Frontal cortex (tissue), 4 donors: ENCODE data around the gene RAD54L2. TPM values are rescaled to one million over a fixed set of nuclear protein-coding genes. Genes with fewer than 3 reads are reported as not detected.
A peak's percentile ranks its signal among the peaks of the same experiment; 100 is the strongest.
"Not testable (repeated sequence)": the region's sequence is repeated elsewhere in the genome, so short reads cannot be mapped to it uniquely, and the experiment has no call there.

Source experiments
- DNase-seq, 2 donors: peaks; one replicate each; pipeline ENCODE4 v3.0.0; 2012; ENCODE audit warnings: low spot score in 2 of 2
- FAIRE-seq: peaks from 2 replicates; lab custom pipeline; 2012; peaks lifted over from hg19 to GRCh38; lab: Jason Lieb, UNC
- total RNA-seq: library from RNA; depleted of rRNA; stranded (reverse); fragments of >200 nt; gene quantifications from one replicate; pipeline ENCODE4 v1.2.3, GENCODE V29; 2014
- donor health status: control.
- donor health status: control.
- donor health status: control.

The RAD54L2 gene
- total RNA-seq, 1 donor from 2014 or later = 23.2 TPM

GRCh38 chr3:51539291-51539941 is 897 bp downstream of the RAD54L2 start:
- no peak for FAIRE-seq

GRCh38 chr3:51542596-51542995 is 4.1 kb downstream of the RAD54L2 start:
- DNase-seq, FAIRE-seq: not testable (repeated sequence)

More at GRCh38 chr3:51539291-51539941, 897 bp downstream of the RAD54L2 start:
- DNase-seq = peak; percentile 38 to 61

- no peak for DNase-seq
These were observed 5.7 kb downstream of the RAD54L2 start for GRCh38 chr3:51544011-51544775.

GRCh38 chr3:51547274-51547673 is 8.8 kb downstream of the RAD54L2 start:
- FAIRE-seq (no peak), DNase-seq (no peak)

More at GRCh38 chr3:51544011-51544775, 5.7 kb downstream of the RAD54L2 start:
- no peak for FAIRE-seq

GRCh38 chr3:51549311-51549710 is 10.8 kb downstream of the RAD54L2 start:
- DNase-seq = no peak
- FAIRE-seq = no peak

- DNase-seq (no peak), FAIRE-seq (no peak)
These were observed 11.7 kb downstream of the RAD54L2 start for GRCh38 chr3:51550080-51550819.

- FAIRE-seq (no peak), DNase-seq (no peak)
These were observed 19.5 kb downstream of the RAD54L2 start for GRCh38 chr3:51557993-51558392.

GRCh38 chr3:51559411-51559888 is 20.9 kb downstream of the RAD54L2 start:
- DNase-seq (no peak), FAIRE-seq (no peak)

GRCh38 chr3:51559961-51560360 is 21.4 kb downstream of the RAD54L2 start:
- no peak for FAIRE-seq
- no peak for DNase-seq

GRCh38 chr3:51562403-51562802 is 23.9 kb downstream of the RAD54L2 start:
- FAIRE-seq, DNase-seq: not testable (repeated sequence)

GRCh38 chr3:51568036-51568435 is 29.5 kb downstream of the RAD54L2 start:
- no peak for FAIRE-seq
- peak in 1 of 2 donors; percentile 51 for DNase-seq

GRCh38 chr3:51568996-51569395 is 30.5 kb downstream of the RAD54L2 start:
- FAIRE-seq (no peak), DNase-seq (no peak)

- no peak for FAIRE-seq
These were observed 39.7 kb downstream of the RAD54L2 start for GRCh38 chr3:51578238-51578637.

GRCh38 chr3:51580418-51580817 is 41.9 kb downstream of the RAD54L2 start:
- FAIRE-seq = no peak
- no peak for DNase-seq

More at GRCh38 chr3:51578238-51578637, 39.7 kb downstream of the RAD54L2 start:
- no peak for DNase-seq

- no peak for DNase-seq
- FAIRE-seq = no peak
These were observed 43.0 kb downstream of the RAD54L2 start for GRCh38 chr3:51581524-51581923.

- DNase-seq = no peak
These were observed 46.7 kb downstream of the RAD54L2 start for GRCh38 chr3:51585197-51585596.

GRCh38 chr3:51585871-51586270 is 47.4 kb downstream of the RAD54L2 start:
- DNase-seq (no peak), FAIRE-seq (no peak)

More at GRCh38 chr3:51585197-51585596, 46.7 kb downstream of the RAD54L2 start:
- FAIRE-seq = no peak
